Activated gamma-delta T cell treated with anti-CD3 and anti-CD28 coated beads, Interleukin-2, amount 50 U/mL, for 16 hours (primary cell): Measurements from ENCODE around the gene TNFSF15.

Source experiments
- DNase-seq: peaks from one replicate; pipeline ENCODE4 v3.0.0-alpha.2; 2020; ENCODE audit warnings: low read depth

TNFSF15 gene

GRCh38 chr9:114805670-114806525 lies at the start of gene TNFSF15:
TNFSF15 (minus strand) TSS chr9:114806039; CDS start chr9:114806012, 27 bp downstream.
- DNase-seq = no peak

GRCh38 chr9:114855488-114855887 lies 49.6 kb upstream of the TNFSF15 start:
- DNase-seq = no peak

GRCh38 chr9:114854736-114855355 lies 49.0 kb upstream of the TNFSF15 start:
- DNase-seq = no peak

- DNase-seq = no peak
Measured at GRCh38 chr9:114853071-114853855, 47.4 kb upstream of the TNFSF15 start.

GRCh38 chr9:114852050-114852594 lies 46.3 kb upstream of the TNFSF15 start:
- no peak for DNase-seq

GRCh38 chr9:114851306-114851705 lies 45.5 kb upstream of the TNFSF15 start:
- DNase-seq = no peak

GRCh38 chr9:114850871-114851270 lies 45.0 kb upstream of the TNFSF15 start:
- no peak for DNase-seq

- no peak for DNase-seq
Measured at GRCh38 chr9:114849450-114849849, 43.6 kb upstream of the TNFSF15 start.

- DNase-seq = no peak
Measured at GRCh38 chr9:114847492-114848417, 41.9 kb upstream of the TNFSF15 start.

- no peak for DNase-seq
Measured at GRCh38 chr9:114845373-114845772, 39.5 kb upstream of the TNFSF15 start.

GRCh38 chr9:114844766-114845165 lies 38.9 kb upstream of the TNFSF15 start:
- DNase-seq = no peak

- no peak for DNase-seq
Measured at GRCh38 chr9:114837923-114838322, 32.1 kb upstream of the TNFSF15 start.

GRCh38 chr9:114836769-114837168 lies 30.9 kb upstream of the TNFSF15 start:
- no peak for DNase-seq

GRCh38 chr9:114834386-114834785 lies 28.5 kb upstream of the TNFSF15 start:
- no peak for DNase-seq

GRCh38 chr9:114830546-114830945 lies 24.7 kb upstream of the TNFSF15 start:
- DNase-seq = no peak

GRCh38 chr9:114829574-114830440 lies 24.0 kb upstream of the TNFSF15 start:
- no peak for DNase-seq

GRCh38 chr9:114828303-114828650 lies 22.4 kb upstream of the TNFSF15 start:
- no peak for DNase-seq

GRCh38 chr9:114827641-114828302 lies 21.9 kb upstream of the TNFSF15 start:
- DNase-seq = no peak

GRCh38 chr9:114826431-114826830 lies 20.6 kb upstream of the TNFSF15 start:
- no peak for DNase-seq
